Fibroblast of mammary gland (primary cell): ENCODE data around the gene NDUFA6.

ENCODE experiments used
- DNase-seq: peaks from one replicate; pipeline ENCODE4 v3.0.0-alpha.2; 2010; ENCODE audit warnings: low read depth
- H3K4me3 ChIP-seq: 2 replicates; pipeline ENCODE4 v1.5.1; 2011; ENCODE audit warnings: low read depth, mild to moderate bottlenecking, low read length, moderate library complexity; ENCODE audit not compliant: control insufficient read depth
- CTCF ChIP-seq: conservative IDR thresholded peaks from 2 replicates; pipeline ENCODE4 v1.5.1; 2011; ENCODE audit warnings: low read depth, low read length, inconsistent platforms; ENCODE audit not compliant: control insufficient read depth, insufficient read depth

Gene NDUFA6

GRCh38 chr22:42086051-42086450, 4.5 kb downstream of the NDUFA6 start:
- no peak overlapping the region for H3K4me3 ChIP-seq
- DNase-seq, result no peak
- no peak for TF ChIP-seq CTCF

- TF ChIP-seq CTCF, result no peak
- DNase-seq, result no peak
- H3K4me3 ChIP-seq, result no peak overlapping the region
Observed at GRCh38 chr22:42084874-42085273, 5.7 kb downstream of the NDUFA6 start.

GRCh38 chr22:42083119-42083518, 7.5 kb downstream of the NDUFA6 start:
- TF ChIP-seq CTCF, result no peak
- H3K4me3 ChIP-seq, result no peak overlapping the region
- DNase-seq, result no peak

- H3K4me3 ChIP-seq, result peak overlapping the region; percentile 86
- TF ChIP-seq CTCF, result no peak
- DNase-seq, result peak; percentile 53
Observed at GRCh38 chr22:42080287-42080686, 10.3 kb downstream of the NDUFA6 start.

GRCh38 chr22:42079319-42080251, 11.0 kb downstream of the NDUFA6 start, which contains the start of gene SMDT1:
Gene SMDT1 (plus strand): TSS chr22:42079700. CDS start chr22:42079769, 69 bp downstream.
- peak; percentile 97 for DNase-seq
- TF ChIP-seq CTCF, result no peak
- peak within 1 kb of the TSS; percentile 86 for H3K4me3 ChIP-seq

GRCh38 chr22:42078469-42079318, 11.9 kb downstream of the NDUFA6 start:
- TF ChIP-seq CTCF, result no peak
- peak; percentile 51 for DNase-seq
- H3K4me3 ChIP-seq, result peak overlapping the region; percentile 86
